ENCODE data around the gene CDH20.

- TF ChIP-seq POLR2A (IDR thresholded peaks at IDR 0.05): no peak
- no peak for TF ChIP-seq CTCF (IDR thresholded peaks at IDR 0.05)
Measured at GRCh38 chr18:61420218-61420885, 87.1 kb downstream of the CDH20 start.

Measured in stomach (tissue), 4 donors.